Vagina (tissue), 2 donors: ENCODE results near the gene LYAR. TPM values are rescaled to one million over a fixed set of nuclear protein-coding genes. Genes with fewer than 3 reads are reported as not detected.

Source experiments
- DNase-seq, 2 donors: peaks; one replicate each; pipeline ENCODE4 v3.0.0-alpha.2; 2017; ENCODE audit errors: extremely low spot score in 2 of 2
- H3K27ac ChIP-seq: fragments of 200-600 bp; sonication (generic); one replicate; pipeline ENCODE4 v1.5.1; 2019
- H3K27me3 ChIP-seq: fragments of 200-600 bp; sonication (generic); one replicate; pipeline ENCODE4 v1.5.1; 2019
- H3K36me3 ChIP-seq, 2 donors: fragments of 200-600 bp; sonication (generic); one replicate each; pipeline ENCODE4 v1.5.1; 2017 to 2019
- H3K4me1 ChIP-seq: fragments of 200-600 bp; sonication (generic); one replicate; pipeline ENCODE4 v1.5.1; 2019
- H3K4me3 ChIP-seq, 2 donors: fragments of 200-600 bp; sonication (generic); 1 replicate in 1 of 2; 2 replicates in 1 of 2; pipeline ENCODE4 v1.5.1; 2016 to 2019
- H3K9me3 ChIP-seq: fragments of 200-600 bp; sonication (generic); one replicate; pipeline ENCODE4 v1.5.1; 2019
- POLR2A ChIP-seq, 2 donors: fragments of 450-650 bp; IDR thresholded peaks; one replicate each; pipeline ENCODE4 v1.6.1; 2017; ENCODE audit warnings: antibody characterized with exemption in 2 of 2, mild to moderate bottlenecking in 2 of 2, moderate library complexity in 2 of 2
- POLR2AphosphoS5 ChIP-seq, 2 donors: sonication (generic); formaldehyde crosslinking; IDR thresholded peaks; one replicate each; pipeline ENCODE4 v1.9.0; 2017; ENCODE audit warnings: antibody characterized with exemption in 2 of 2, mild to moderate bottlenecking in 2 of 2, low read depth in 1 of 2; ENCODE audit not compliant: insufficient read depth in 1 of 2
- intact Hi-C: fragments of 100-400 bp; cut with DNase I; formaldehyde crosslinking; loops from one replicate; pipeline ENCODE4 v1.15.1; 2023
- total RNA-seq: library from RNA; depleted of rRNA; stranded (reverse); fragments of >200 nt; gene quantifications from one replicate; pipeline ENCODE4 v1.2.3, GENCODE V29; 2016
- TF ChIP-seq, protein P1 (sequence below), 3 experiments: fragments of 450-650 bp in 2 of 3; fragments of 200-600 bp in 1 of 3; sonication (generic) in 1 of 3; IDR thresholded peaks; one replicate each; pipeline ENCODE4 v1.5.1; 2017 to 2019; ENCODE audit warnings: antibody characterized with exemption in 3 of 3, mild to moderate bottlenecking in 2 of 3, moderate library complexity in 2 of 3

Gene LYAR
- total RNA-seq, 1 donor from 2014 or later, result 6.4 TPM

DNA sequence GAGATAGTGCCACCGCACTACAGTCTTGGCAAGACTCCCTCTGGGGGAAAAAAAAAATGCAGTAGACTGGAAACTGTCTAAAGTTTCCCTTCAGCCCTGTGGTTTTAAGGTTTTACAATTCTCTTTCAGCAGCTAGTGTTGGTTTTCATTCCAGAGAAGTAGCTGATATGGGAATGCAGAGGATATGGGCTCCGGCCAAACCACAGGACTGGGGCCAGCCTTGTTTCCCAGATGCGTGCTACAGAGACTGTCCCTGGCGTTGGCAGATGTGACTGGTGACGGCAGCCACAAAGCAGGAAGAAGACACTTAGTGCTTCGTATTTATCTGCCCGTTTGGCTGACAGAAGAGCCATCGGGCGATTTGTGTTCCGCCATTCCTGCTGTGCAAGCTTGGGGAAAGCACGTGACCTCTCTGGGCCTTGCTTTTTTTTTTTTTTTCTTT, 43.3 kb upstream of the LYAR start:
- Histone ChIP-seq H3K36me3 (no peaks in the 10 kb centered on the region), H3K27ac (no peak overlapping the region), H3K27me3 (no peaks in the 10 kb centered on the region), H3K4me1 (no peaks in the 10 kb centered on the region), H3K9me3 (no peaks in the 10 kb centered on the region), H3K4me3 (no peak overlapping the region)
- TF ChIP-seq, protein P1, sequence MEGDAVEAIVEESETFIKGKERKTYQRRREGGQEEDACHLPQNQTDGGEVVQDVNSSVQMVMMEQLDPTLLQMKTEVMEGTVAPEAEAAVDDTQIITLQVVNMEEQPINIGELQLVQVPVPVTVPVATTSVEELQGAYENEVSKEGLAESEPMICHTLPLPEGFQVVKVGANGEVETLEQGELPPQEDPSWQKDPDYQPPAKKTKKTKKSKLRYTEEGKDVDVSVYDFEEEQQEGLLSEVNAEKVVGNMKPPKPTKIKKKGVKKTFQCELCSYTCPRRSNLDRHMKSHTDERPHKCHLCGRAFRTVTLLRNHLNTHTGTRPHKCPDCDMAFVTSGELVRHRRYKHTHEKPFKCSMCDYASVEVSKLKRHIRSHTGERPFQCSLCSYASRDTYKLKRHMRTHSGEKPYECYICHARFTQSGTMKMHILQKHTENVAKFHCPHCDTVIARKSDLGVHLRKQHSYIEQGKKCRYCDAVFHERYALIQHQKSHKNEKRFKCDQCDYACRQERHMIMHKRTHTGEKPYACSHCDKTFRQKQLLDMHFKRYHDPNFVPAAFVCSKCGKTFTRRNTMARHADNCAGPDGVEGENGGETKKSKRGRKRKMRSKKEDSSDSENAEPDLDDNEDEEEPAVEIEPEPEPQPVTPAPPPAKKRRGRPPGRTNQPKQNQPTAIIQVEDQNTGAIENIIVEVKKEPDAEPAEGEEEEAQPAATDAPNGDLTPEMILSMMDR (IDR thresholded peaks at IDR 0.05), result no peak
- TF ChIP-seq POLR2A (IDR thresholded peaks at IDR 0.05), result no peak
- no peak for DNase-seq
- intact Hi-C loops, result no loop called here

DNA sequence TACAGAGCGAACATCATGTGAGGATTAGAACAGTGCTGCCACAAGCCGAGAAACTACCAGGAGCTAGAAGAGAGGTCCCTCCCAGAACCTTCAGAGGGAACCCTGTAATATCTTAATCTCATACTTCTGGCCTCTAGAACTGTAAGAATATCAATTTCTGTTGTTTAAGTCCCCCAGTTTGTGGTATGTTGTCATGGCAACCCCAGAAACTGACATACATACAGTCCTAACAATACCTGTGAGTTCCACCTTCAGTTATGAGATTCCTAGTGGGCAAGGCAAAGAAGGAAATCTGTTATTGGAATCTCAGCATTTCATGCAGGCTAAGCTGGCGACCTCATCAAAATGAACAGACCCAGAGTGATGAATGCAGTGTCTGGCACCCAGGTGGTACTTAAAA, 42.6 kb upstream of the LYAR start:
- Histone ChIP-seq H3K27me3 (no peaks in the 10 kb centered on the region), H3K27ac (no peak overlapping the region), H3K4me3 (no peak overlapping the region), H3K36me3 (no peaks in the 10 kb centered on the region), H3K4me1 (no peaks in the 10 kb centered on the region), H3K9me3 (no peaks in the 10 kb centered on the region)
- TF ChIP-seq POLR2AphosphoS5 (IDR thresholded peaks at IDR 0.05; ENCODE audit: insufficient read depth in 1 of 2, low read depth in 1 of 2), result no peak
- TF ChIP-seq, protein P1 (IDR thresholded peaks at IDR 0.05), result no peak
- no peak for TF ChIP-seq POLR2A (IDR thresholded peaks at IDR 0.05)
- DNase-seq, result no peak
- intact Hi-C loops, result no loop called here

DNA sequence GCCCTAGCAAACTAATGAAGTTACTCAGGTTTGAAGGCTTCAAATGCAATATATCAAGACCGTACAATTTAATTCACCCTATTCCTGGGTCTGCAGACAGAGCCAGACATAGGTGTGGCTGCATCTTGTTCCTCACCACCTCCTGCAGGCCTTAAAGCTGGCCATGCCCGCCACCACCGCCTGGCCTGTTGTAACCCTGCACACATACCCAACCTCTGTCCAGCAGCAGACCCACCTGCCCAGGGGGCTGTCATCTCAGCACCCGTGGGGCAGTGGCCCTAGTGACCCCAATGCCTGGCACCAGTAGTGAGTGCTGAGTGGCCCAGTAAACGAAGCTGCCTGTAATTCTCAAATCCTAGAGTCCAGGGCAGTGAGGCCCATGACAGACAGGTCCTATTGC, 40.8 kb upstream of the LYAR start:
- H3K36me3 ChIP-seq, result no peaks in the 10 kb centered on the region
- H3K4me1 ChIP-seq, result no peaks in the 10 kb centered on the region
- no peaks in the 10 kb centered on the region for H3K27me3 ChIP-seq
- TF ChIP-seq, protein P1 (IDR thresholded peaks at IDR 0.05), result no peak
- TF ChIP-seq POLR2AphosphoS5 (IDR thresholded peaks at IDR 0.05; ENCODE audit: insufficient read depth in 1 of 2, low read depth in 1 of 2), result no peak
- TF ChIP-seq POLR2A (IDR thresholded peaks at IDR 0.05), result no peak
- intact Hi-C loops, result no loop called here
- no peak overlapping the region for H3K27ac ChIP-seq
- H3K9me3 ChIP-seq, result no peaks in the 10 kb centered on the region
- DNase-seq, result no peak
- no peak overlapping the region for H3K4me3 ChIP-seq

DNA sequence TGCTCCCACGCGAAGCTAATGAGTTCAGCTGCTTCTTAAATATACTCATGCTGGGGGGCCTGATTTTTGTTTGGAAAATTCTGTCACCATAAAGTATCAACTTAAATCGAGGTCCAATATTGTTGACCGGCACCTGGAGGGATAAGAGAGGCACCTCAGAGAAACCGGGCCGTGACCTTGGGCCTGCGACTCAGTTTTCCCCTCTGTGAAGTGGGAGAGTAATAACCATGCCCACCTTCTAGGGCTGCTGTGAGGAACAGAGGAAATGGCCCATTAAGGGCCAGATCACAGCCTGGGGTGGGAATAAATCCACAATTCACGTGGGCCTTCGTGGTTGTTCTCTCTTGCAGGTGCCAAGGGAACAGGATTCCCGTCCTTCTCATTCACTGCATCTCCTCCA, 39.5 kb upstream of the LYAR start:
- Histone ChIP-seq H3K27me3 (no peaks in the 10 kb centered on the region), H3K36me3 (no peaks in the 10 kb centered on the region), H3K4me3 (no peak overlapping the region), H3K4me1 (no peaks in the 10 kb centered on the region), H3K27ac (no peak overlapping the region), H3K9me3 (no peaks in the 10 kb centered on the region)
- TF ChIP-seq POLR2A (IDR thresholded peaks at IDR 0.05) (no peak), POLR2AphosphoS5 (IDR thresholded peaks at IDR 0.05; ENCODE audit: insufficient read depth in 1 of 2, low read depth in 1 of 2) (no peak)
- TF ChIP-seq, protein P1 (IDR thresholded peaks at IDR 0.05), result no peak
- intact Hi-C loops, result no loop called here
- DNase-seq, result no peak

DNA sequence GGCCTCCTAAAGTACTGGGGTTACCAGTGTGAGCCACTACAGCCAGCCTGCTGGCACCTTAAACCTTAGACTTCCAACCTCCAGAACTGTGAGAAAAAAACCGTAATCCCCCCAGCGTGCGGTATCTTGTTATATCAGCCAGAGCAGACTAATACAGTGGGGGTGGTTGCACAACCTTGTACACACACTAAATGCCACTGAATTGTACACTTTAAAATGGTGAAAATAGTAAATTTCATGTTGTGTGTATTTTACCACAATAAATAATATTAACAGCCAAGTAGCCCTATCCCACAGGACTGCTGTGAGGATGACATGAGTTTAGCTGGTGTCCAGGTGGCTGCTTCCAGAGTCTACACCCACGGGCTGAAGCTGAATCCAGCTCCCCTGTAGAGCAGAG, 38.9 kb upstream of the LYAR start:
- Histone ChIP-seq H3K36me3 (no peaks in the 10 kb centered on the region), H3K9me3 (no peaks in the 10 kb centered on the region), H3K4me1 (no peaks in the 10 kb centered on the region), H3K4me3 (no peak overlapping the region), H3K27me3 (no peaks in the 10 kb centered on the region), H3K27ac (no peak overlapping the region)
- TF ChIP-seq POLR2AphosphoS5 (IDR thresholded peaks at IDR 0.05; ENCODE audit: insufficient read depth in 1 of 2, low read depth in 1 of 2), result no peak
- TF ChIP-seq, protein P1 (IDR thresholded peaks at IDR 0.05), result no peak
- no peak for TF ChIP-seq POLR2A (IDR thresholded peaks at IDR 0.05)
- no peak for DNase-seq
- intact Hi-C loops, result no loop called here
